Measurements from ENCODE around the gene KCTD10. TPM values are rescaled to one million over a fixed set of nuclear protein-coding genes. Genes with fewer than 3 reads are reported as not detected.
"Not testable (repeated sequence)": the region's sequence is repeated elsewhere in the genome, so short reads cannot be mapped to it uniquely, and the experiment has no call there.

The KCTD10 gene
- total RNA-seq, 1 donor from 2014 or later: 74.5 TPM

DNA sequence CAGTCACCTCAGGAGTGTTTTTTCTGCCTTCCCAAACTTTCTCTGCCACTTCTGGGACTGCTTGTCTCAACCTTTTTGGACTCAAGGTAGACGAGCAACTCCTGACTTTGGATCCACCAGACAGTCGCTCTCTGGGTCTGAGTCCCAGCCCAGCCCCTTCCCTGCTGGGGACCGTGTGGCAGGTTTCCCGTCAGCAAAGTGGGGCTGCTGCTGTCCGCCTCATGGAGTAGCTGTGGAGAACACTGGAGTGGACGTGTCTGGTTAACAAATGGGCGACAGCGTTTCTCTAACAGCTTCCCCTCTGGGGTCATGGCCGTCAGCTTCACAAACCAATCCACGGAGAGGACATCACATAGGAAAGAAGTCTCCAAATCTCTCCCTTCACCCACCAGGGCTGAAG is 54.8 kb downstream of the KCTD10 start:
- no peak for DNase-seq (ENCODE audit: low read depth in 2 of 2)

GRCh38 chr12:109421355-109422087 is 55.6 kb downstream of the KCTD10 start:
- no peak for DNase-seq (ENCODE audit: low read depth in 2 of 2)

GRCh38 chr12:109418848-109419480 is 58.1 kb downstream of the KCTD10 start:
- no peak for DNase-seq (ENCODE audit: low read depth in 2 of 2)

DNA sequence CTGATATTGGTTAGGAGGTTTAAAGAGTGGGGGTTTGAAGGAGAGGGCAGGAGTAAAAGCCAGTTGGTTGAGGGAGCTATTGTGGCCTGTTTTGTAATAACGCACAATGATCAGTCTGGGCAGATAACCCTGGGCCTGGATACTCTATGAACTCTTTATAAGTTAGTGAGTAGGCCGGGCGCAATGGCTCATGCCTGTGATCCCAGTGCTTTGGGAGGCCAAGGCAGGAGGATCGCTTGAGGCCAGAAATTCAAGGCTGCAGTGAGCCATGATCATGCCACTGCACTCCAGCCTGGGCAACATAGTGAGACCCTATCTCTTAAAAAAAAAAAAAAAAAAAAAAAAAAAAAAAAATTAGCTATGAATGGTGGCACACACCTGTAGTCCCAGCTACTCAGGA is 71.0 kb downstream of the KCTD10 start:
- not testable (repeated sequence) for DNase-seq (ENCODE audit: low read depth in 2 of 2)

GRCh38 chr12:109404841-109405240 is 72.3 kb downstream of the KCTD10 start:
- DNase-seq (ENCODE audit: low read depth in 2 of 2): not testable (repeated sequence)

Other genes with a start within 250 kb of the KCTD10 start
- gene FOXN4, start 168.0 kb downstream of the KCTD10 start, total RNA-seq: not detected in 2 replicates
- gene MYO1H, start 129.4 kb downstream of the KCTD10 start, total RNA-seq: not detected in 2 replicates
- 23.0 and 29.0 TPM in 2 replicates for gene UBE3B, start 334 bp upstream of the KCTD10 start, total RNA-seq
- 19.2 and 33.1 TPM in 2 replicates for gene MMAB, start 96.2 kb upstream of the KCTD10 start, total RNA-seq
- gene MVK, start 96.5 kb upstream of the KCTD10 start, total RNA-seq: 11.9 and 17.5 TPM in 2 replicates
- gene FAM222A, start 236.5 kb upstream of the KCTD10 start, total RNA-seq: 0.13 and 0.26 TPM in 2 replicates